NCI-H82 treated with DMSO at 0.1 percent for 48 hours (cell line): ENCODE measurements around the gene FPGS.
"Not testable (repeated sequence)": the region's sequence is repeated elsewhere in the genome, so short reads cannot be mapped to it uniquely, and the experiment has no call there.

ENCODE experiments used
- DNase-seq: peaks from one replicate; lab custom pipeline; 2025; ENCODE audit not compliant: unreplicated experiment; lab: John Stamatoyannopoulos, UW

Gene FPGS

DNA sequence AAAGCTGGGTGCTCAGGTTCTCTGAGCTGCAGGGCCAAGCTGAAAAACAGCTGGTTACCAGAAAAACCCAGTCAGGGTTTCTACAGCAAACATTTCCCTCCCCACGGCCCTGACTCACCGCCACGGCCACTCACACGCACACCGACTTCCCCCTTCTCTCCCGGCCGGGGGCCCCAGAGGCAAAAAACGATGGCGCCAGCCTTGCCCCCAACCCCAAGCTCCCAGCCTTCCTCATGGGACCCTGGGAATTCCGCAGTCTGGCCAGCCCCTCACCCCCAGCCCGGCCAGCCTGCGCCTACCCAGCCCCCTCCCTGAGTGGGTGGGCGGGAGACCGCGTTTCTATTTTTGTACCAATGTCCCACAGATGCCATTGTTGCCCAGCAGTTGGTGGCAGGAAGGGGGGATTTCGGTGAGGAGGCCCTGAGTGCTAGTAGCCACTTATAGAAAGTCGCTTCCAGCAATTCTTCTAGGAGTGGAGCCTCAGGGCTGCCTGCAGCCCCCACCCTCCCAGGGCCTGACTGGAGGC, 33.4 kb downstream of the FPGS start:
- DNase-seq, result no peak

DNA sequence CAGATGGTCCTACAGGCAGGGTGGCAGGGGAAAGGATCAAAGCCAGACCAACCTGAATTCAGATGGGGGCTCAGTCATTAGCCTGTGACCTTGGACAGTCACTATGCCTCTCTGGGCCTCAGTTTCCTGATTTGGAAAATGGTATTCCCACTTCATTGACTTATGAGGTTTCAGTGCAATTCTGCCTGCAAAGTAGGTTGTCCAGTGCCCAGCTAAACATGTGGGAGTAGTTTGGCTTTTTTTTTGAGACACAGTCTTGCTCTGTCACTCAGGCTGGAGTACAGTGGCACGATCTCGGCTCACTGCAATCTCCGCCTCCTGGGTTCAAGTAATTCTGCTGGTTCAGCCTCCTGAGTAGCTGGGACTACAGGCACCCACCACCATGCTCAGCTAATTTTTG, 33.9 kb downstream of the FPGS start:
- not testable (repeated sequence) for DNase-seq

DNA sequence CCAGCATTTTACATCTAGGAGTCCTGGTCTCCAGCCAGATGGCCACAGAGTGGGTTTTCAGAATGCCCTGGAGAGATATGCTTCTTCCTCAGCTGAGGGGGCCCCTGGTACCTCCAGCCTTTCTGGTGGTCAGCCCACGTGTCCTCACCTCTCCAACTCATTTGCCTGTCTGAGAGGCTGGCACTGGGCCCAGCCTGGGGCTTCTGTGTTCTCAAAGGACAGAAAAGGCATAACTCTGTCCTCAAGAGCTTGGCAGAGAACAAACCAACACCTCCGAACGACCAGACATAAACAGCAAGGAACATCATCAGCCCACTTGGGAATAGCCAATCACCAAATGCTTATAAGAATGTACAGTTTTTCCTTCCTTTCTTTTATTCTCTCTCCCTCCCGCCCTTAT, 34.7 kb downstream of the FPGS start:
- DNase-seq, result no peak

DNA sequence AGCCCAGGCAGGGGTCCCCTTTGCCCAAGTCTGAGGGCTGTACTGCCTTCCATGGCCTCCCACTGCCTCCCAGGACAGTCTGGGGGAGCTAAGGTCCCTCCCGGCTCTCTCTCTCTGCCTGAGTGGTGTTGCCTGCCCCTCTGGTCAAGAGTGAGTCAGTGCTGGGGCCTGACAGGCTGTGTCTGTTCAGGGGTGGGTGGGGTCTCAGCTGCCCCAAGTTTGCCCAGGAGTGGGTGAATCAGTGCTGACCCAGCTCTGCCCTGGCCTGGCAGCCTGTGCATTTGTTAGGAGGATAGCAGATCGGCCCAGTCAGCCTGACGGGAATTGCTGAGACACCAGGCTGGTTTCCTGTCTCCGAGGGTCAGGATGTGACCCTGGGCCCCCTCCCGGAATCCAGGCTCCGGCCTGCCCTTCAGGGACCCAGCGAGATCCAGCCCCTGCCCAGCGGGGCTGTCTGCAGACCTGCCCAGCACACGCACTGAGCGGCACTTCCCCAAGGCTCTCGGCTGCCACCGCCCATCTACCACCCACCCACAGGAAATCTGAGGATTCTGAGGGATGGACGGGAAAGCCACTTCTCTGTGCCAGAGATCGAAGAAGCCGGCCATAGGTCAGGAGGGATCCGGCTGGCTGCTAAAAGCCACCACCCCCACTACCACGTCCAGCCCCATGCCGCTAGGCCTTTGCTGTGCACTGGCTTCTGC, 35.8 kb downstream of the FPGS start:
- no peak for DNase-seq

DNA sequence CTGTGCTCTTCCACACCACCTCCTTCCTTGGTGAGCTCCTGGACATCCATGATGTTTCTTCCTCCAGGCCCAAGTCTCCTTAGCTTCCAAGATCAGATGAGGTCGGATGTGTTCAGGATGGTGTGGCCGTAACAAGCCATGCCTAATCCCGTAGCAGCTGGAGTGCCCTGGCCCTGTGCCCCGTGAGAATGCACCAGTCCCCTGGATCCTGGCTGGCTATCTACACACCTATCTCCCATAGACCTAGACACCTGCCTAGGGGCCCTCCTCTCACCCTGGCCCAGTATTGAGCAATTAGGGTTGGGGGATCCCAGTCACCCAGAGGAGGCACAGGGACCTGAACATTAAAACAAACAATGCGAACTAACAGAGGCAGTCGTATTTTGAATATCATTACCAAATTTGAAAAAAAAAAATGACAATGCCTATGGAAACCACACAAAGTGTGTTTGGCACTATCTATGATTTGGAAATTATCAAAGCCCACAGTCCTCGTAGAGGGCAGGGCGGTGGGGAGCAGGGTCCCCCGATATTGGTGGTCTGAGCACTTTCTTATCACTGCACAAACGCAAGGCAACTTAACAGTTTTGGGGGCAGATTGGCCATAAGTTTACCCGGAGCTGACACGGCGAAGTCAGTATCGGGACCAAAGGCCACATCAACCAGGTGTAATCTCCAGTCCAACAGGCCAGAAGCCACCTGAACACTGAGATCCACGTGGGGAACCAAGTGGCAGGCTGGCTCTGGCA, 38.6 kb downstream of the FPGS start:
- no peak for DNase-seq

DNA sequence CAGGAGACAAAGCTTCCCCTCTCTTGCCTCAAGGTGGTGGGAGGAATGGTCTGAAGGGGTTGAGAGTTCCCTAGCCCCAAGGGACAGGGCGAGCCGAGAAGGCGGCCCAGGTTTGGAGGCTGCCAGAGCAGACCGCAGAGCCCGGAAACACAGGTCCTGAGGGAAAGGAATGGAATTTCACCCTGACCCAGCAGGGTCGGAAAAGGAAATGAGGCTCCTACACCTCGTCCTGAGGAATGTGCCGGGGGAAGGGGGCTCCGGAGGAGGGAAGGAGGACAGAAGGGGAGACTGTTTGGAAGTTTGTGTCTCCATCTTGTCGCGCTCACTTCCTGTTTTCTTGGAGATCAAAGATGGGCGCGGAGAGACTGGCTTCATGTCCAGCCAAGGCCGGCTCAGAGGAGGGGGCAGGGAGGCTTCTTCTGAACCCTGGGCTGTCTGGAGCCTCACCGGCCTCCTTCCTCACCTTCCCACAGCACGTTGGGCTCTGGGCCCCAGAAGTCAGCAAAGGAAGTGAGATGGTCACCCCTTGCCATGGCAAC, 42.2 kb downstream of the FPGS start:
- DNase-seq, result no peak

DNA sequence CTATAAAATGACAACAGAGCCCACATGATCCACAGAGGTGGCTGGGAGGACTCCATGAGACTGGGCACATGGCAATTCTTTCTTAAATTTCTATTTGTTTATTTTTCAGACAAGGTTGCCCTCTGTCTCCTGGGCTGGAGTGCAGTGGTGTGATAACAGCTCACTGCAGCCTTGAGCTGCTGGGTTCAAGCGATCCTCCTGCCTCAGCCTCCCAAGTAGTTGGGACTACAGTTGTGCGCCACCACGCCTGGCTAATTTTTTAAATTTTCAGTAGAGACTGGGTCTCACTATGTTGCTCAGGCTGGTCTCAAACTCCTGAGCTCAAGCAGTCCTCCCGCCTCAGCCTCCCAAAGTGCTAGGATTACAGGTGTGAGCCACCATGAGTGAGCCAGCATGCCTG, 42.9 kb downstream of the FPGS start:
- DNase-seq, result not testable (repeated sequence)

DNA sequence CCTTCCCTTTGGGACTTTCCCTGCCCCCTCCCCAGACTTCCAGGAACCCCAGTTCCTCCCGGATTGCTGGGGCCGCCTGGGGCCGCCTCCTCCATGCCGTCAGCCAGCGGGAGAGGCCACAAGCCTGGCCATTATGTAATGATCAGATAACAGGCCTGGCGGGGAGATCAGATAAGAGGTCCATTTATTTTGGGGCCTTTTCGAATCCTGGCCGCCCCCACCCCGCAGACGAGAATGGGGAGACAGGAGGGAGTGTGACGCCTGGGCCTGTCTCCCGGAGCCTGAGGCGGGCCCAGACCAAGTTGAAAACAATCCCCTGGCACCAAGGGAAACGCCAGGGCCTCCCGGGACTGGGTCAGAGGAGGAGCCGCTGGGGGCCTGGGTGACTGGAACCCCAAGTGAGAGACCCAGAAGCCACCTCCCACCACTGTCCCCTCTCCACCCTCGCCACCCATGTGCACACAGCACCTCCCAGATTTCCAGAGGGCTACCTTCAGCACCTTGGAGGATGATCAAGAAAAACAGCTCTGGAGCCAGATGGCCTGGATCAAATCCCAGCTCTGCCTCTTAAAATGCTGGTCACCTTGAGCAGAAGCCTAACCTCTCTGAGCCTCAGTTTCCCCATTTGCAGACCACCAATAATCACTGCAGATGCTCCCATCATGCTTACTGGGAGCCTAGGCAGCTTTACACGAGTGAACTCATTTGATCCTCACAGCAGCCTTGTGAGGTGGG, 43.9 kb downstream of the FPGS start:
- DNase-seq, result no peak

DNA sequence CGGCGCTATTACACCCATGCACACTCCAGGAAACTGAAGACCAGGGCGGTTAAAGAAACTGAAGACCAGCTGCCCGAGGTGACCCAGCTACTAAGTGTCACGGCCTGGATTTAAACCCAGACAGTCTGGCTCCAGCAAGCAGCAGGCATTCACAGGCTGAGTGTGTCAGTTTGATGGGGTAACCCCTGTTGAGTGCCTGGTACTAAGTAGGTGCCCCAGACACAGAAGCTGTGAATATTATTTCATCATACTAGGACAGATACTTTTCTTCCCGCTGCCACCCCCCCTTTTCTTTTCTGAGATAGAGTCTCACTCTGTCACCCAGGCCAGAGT, 44.5 kb downstream of the FPGS start:
- no peak for DNase-seq

DNA sequence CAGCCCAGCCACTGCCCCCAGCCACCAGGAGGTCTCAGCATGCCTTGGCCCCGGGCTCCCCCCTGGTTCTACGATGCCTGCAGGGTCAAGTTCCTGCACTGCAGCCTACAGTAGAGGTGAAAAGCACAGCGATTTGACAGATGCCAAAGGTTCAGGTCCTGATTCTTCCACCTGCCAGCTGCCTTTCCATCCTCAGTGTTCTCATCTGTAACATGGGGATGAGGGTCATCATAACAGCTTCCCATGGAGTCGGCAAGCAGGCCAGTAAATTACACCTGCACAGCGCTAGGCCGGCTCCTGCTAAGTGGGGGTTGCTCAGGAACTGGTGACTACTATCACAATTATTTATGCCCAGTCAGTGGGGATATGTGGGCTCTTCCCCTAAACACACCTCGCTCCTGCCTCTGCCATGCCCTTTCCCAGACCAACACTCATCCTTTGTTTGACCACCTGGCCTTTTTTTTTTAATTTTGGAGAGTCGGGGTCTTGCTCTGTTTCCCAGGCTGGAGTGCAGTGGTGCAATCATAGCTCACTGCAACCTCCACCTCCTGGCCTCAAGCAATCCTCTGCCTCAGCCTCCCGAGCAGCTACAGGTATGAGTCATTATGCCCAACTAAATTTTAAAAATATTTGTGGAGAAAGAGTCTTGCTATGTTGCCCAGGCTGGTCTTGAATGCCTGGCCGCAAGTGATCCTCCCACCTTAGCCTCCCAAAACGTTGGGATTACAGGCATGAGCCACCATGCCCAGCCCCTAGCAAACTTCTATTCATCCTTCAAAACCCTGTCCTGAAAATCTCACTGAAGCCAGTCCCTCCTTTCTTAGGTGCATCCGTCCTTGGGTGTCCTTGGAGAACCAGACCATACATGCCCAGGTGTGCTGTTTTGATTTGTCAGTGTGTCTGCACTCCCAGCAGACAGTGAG, 45.4 kb downstream of the FPGS start:
- DNase-seq, result no peak

DNA sequence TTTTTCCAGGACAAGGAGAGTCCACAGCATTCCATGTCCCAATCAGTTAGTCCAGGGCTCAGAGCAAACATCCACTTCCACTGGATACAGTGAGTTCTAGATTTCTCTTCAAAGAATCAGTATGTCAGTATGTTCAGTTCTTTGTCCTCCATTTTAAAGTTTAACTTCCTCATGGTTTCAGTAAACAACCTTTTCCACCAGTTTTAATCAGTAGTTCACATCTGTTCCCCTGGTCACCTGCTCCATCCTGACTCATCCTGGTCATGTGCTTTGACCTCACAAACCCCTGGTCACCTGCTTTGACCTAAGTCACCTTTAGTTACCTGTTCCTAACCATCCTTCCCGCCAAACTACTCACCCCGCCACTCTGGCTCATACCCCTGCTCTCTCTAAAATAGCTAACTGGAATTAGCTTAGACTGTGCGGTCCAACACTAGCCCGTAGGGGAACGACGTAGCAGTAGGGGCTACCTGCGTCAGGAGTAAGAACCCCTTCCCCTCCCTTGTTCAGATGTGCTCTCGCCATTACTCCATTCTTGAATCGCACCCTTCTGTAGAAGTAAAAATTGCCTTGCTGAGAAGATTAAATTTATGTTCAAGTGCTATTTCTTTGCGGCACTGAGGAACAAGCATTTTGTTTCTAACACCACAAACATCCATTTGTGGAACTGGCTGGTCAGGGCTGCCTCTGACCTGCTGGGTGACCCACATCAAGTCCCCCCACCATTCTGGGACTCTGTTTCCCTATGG, 46.2 kb downstream of the FPGS start:
- no peak for DNase-seq

DNA sequence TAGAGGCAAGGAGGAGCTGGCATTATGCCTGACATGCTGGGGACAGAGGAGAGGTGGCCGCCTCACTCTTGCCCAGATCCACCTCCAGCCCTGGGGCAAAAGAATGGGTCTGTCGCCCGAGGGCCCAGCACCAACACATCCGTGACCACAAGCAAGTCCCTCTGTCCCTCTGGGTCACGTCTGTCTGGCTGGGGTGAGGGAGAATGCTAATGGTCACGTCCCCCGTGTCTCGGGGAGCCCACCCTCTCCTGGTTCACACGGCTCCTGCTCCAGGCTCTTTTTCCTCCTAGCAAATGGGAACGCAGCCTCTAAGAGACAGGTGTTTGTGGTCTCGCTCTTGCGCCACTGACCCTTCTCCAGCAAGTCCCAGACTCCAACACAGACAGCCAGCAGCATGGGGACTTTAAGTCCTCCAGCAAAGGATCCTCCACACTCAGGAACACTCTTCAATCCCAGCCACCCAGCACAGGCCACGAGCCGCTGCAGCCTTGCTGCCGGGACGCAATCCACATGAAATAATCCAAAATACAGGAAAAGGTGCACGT, 47.7 kb downstream of the FPGS start:
- DNase-seq, result no peak

DNA sequence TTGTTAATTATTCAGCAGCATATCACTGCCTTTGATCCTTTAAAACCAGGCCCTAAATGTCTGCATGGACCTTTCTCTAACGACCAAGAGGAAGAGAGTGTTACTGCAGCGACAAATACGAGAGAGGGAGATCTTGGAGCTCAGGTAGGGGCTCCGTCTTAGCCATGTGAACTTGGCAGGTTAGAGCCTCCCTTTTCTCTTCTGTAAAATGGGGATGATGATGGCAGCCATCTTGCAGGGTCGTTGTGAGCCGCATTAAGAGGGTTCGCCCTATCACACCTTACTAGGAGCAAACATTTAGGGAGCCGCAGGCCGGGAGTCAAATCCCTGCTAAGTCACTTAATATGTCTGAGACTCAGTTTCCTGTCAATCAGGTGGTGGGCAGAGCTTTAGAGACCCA, 50.1 kb downstream of the FPGS start:
- no peak for DNase-seq

DNA sequence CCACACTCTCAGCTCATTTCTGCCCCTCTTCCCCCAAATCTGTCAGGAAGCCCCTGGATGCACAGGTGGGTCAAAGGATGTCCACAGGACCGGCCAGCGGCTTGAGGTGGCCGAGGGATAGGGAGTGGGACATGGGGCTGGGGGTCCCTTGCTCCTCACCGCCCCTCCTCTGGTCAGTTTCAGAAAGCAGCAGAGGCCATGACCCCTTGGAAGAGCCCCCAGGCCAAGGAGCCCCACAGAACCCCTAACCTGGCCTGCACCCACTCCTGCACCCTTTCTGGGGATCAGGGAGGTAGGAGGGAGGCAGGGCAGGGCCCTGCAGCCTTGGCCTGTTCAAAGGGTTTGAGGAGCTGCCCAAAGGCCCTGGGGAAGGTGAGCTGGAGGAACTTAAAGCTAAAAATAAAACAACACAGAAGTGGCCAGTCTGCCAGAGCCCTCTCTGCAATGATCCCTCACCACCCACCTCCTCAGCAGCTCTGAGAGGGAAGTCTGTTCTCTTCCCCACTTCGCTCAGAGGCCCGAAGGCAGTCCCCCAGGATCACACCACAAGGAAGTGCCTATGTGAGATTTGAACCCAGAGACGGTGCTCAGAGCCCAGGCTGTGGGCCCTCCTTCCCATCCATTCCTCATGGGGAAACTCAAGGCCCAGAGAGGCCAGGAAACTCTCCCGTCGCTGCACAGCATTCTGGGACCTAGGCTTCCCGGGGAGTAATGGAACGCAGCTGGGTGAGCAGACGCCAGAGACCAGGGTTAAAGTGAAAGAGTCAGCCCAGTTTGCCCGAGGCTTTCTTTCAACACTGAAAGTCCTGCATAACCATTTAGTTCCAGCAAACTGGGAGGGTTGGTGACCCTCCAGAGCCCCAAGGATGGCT, 50.9 kb downstream of the FPGS start:
- DNase-seq, result no peak

DNA sequence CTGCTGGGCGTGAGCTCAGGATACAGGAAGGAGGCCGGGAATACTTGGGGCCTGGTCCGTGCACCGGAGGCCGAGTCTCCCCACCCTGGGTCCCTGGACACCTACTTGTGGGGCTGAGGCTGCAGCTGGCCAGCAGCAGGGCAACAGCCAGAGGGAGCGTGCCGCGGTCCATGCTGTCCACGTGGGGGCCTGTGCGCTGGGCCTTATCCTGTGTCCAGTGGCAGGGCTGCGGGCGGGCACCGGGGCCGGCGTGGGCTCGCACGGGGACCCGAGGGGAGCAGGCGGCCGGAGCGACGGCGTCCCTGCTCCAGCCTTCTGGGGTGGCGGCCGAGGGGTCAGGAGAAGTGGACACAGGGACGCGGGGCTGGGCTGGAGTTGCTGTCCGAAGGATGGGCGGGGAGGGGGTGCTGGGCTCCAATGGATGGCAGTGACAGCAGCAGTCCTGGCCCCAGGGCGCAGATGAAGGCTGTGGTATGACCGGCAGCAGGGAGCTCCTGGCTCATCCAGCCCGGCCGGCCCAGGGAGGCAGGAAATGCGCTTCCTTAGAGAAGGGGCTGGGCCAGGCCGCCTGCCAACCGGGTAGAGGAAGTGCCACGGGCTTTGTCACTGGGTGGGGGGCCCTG, 51.6 kb downstream of the FPGS start, which contains the start of gene ENG:
TSS of gene ENG (minus strand) at position 475 of the 623 bp plus-strand sequence. CDS start at position 172, 303 bp downstream.
- no peak for DNase-seq

DNA sequence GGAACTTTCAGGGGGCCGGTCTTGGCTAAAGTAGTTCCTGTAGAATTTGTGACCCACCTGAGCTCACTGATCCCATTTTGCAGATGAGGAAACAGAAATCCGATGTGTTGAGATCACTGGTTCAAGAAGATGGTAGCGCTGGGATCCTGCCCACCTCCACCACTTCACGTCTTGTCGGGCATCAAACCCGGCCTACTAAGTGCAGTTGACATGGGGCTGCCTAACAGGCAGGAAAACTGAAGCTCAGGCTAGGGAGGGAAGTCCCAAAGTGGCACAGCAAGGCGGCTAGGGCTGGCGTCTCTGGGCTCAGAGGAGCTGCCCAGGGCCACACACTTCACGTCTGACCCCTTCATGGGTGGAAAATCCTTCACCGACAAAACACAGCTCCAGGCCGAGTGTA, 52.3 kb downstream of the FPGS start:
- no peak for DNase-seq

DNA sequence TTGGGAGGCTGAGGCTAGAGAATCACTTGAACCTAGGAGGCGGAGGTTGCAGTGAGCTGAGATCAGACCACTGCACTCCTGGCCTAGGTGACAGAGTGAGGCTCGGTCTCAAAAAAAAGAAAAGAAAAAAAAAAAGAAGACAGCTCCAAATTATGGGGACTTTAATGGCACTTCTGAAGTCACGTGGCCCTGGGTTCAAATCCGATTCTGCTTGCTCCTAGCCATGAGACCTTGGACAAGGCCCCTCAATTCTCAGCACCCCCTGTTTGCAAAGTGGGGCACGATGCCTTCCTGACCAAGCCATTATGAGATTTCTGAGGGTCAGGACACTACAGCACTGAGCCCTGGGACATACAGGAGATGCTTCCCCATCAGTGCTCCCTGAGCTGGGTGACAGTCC, 52.8 kb downstream of the FPGS start:
- no peak for DNase-seq

DNA sequence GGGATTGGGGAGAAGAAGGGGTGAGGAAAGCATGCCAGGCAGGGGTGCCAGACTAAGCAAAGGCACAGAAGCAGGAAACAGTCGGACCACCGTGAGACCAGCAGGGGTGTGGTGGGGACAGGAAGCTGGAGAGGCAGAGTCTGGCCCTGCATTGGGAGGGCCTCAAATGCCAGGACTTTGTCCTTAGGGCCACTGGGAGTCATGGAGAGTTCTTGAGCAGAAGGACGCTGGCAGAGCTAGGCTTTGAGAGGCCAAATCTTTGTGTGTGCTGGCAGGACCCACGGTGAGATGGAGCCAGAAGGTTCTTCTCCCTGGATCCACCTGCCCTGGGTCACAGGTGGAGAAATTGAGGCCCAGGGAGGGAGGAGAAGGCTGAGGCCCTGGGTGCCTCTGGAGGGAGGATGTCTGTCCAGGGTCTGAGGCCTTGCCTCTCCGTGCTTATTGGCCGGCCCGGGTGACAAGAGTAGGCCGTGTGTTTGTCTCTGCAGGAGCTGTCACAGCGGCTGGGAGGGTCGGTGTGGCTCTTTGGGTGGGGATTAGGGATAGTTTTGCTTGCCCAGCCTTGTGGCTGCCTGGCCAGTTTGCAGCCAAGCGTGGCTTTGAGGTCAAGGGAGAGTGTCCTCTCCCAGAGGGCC, 53.5 kb downstream of the FPGS start:
- DNase-seq, result no peak
